ENCODE data around the gene GLB1L3.

- no peak for TF ChIP-seq CTCF (IDR thresholded peaks at IDR 0.05)
- TF ChIP-seq POLR2A (IDR thresholded peaks at IDR 0.05): no peak
Observed at GRCh38 chr11:134289789-134290188, 13.6 kb downstream of the GLB1L3 start.

Measured in heart left ventricle (tissue), 13 donors.